CD4-positive, alpha-beta T cell treated with Interferon alpha-2 for 1 hour (primary cell): ENCODE measurements around the gene KLF9.
A peak's percentile ranks its signal among the peaks of the same experiment; 100 is the strongest.
"Not testable (repeated sequence)": the region's sequence is repeated elsewhere in the genome, so short reads cannot be mapped to it uniquely, and the experiment has no call there.

Experiments used
- DNase-seq, 2 donors: peaks; one replicate each; pipeline ENCODE4 v3.0.0-alpha.2; 2020 to 2022

Gene KLF9

GRCh38 chr9:70403618-70404025 lies 10.8 kb downstream of the KLF9 start:
- no peak for DNase-seq

GRCh38 chr9:70403166-70403565 lies 11.3 kb downstream of the KLF9 start:
- DNase-seq = no peak

- DNase-seq = no peak
Observed at GRCh38 chr9:70402213-70402612, 12.2 kb downstream of the KLF9 start.

- DNase-seq = not testable (repeated sequence)
Observed at GRCh38 chr9:70401241-70401640, 13.2 kb downstream of the KLF9 start.

- DNase-seq = no peak
Observed at GRCh38 chr9:70400107-70400892, 14.2 kb downstream of the KLF9 start.

GRCh38 chr9:70399141-70399540 lies 15.3 kb downstream of the KLF9 start:
- no peak for DNase-seq

- DNase-seq = peak; percentile 24 to 63
Observed at GRCh38 chr9:70398145-70398556, 16.3 kb downstream of the KLF9 start.

GRCh38 chr9:70395652-70396051 lies 18.8 kb downstream of the KLF9 start:
- no peak for DNase-seq

GRCh38 chr9:70392850-70393249 lies 21.6 kb downstream of the KLF9 start:
- DNase-seq = no peak

GRCh38 chr9:70392189-70392588 lies 22.3 kb downstream of the KLF9 start:
- no peak for DNase-seq

GRCh38 chr9:70390933-70391341 lies 23.5 kb downstream of the KLF9 start:
- DNase-seq = no peak

- no peak for DNase-seq
Observed at GRCh38 chr9:70389621-70390266, 24.7 kb downstream of the KLF9 start.

GRCh38 chr9:70389188-70389587 lies 25.3 kb downstream of the KLF9 start:
- DNase-seq = no peak

GRCh38 chr9:70387663-70388062 lies 26.8 kb downstream of the KLF9 start:
- no peak for DNase-seq

GRCh38 chr9:70385426-70385825 lies 29.0 kb downstream of the KLF9 start:
- no peak for DNase-seq

GRCh38 chr9:70382709-70383605 lies 31.5 kb downstream of the KLF9 start:
- no peak for DNase-seq

GRCh38 chr9:70382046-70382708 lies 32.3 kb downstream of the KLF9 start:
- no peak for DNase-seq

- no peak for DNase-seq
Observed at GRCh38 chr9:70374962-70375618, 39.4 kb downstream of the KLF9 start.

GRCh38 chr9:70367305-70367930 lies 47.0 kb downstream of the KLF9 start:
- DNase-seq = no peak

GRCh38 chr9:70363760-70364159 lies 50.7 kb downstream of the KLF9 start:
- no peak for DNase-seq

GRCh38 chr9:70362952-70363351 lies 51.5 kb downstream of the KLF9 start:
- no peak for DNase-seq

- DNase-seq = no peak
Observed at GRCh38 chr9:70355801-70356200, 58.7 kb downstream of the KLF9 start.
